Fibroblast of villous mesenchyme (primary cell): ENCODE data around the gene PCBD2. TPM values are rescaled to one million over a fixed set of nuclear protein-coding genes. Genes with fewer than 3 reads are reported as not detected.
"Not testable (repeated sequence)": the region's sequence is repeated elsewhere in the genome, so short reads cannot be mapped to it uniquely, and the experiment has no call there.

Experiments used
- DNase-seq: peaks from one replicate; pipeline ENCODE4 v3.0.0-alpha.2; 2010; ENCODE audit warnings: low read depth
- H3K4me3 ChIP-seq: 2 replicates; pipeline ENCODE4 v1.5.1; 2011; ENCODE audit warnings: low read depth, mild to moderate bottlenecking, low read length
- total RNA-seq: library from RNA; depleted of rRNA; stranded (reverse); fragments of >200 nt; gene quantifications from 2 replicates; pipeline ENCODE4 v1.2.3, GENCODE V29; 2012
- TF ChIP-seq, protein P1 (sequence below): IDR thresholded peaks from 2 replicates; pipeline ENCODE4 v1.5.1; 2012; ENCODE audit warnings: low read depth, mild to moderate bottlenecking, low read length; ENCODE audit not compliant: insufficient read depth

PCBD2 gene
- total RNA-seq, 1 donor, result 4.7 TPM

- TF ChIP-seq, protein P1, sequence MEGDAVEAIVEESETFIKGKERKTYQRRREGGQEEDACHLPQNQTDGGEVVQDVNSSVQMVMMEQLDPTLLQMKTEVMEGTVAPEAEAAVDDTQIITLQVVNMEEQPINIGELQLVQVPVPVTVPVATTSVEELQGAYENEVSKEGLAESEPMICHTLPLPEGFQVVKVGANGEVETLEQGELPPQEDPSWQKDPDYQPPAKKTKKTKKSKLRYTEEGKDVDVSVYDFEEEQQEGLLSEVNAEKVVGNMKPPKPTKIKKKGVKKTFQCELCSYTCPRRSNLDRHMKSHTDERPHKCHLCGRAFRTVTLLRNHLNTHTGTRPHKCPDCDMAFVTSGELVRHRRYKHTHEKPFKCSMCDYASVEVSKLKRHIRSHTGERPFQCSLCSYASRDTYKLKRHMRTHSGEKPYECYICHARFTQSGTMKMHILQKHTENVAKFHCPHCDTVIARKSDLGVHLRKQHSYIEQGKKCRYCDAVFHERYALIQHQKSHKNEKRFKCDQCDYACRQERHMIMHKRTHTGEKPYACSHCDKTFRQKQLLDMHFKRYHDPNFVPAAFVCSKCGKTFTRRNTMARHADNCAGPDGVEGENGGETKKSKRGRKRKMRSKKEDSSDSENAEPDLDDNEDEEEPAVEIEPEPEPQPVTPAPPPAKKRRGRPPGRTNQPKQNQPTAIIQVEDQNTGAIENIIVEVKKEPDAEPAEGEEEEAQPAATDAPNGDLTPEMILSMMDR, result no peak
- DNase-seq, result peak; percentile 94
- H3K4me3 ChIP-seq, result peak overlapping the region; percentile 84
Observed at GRCh38 chr5:134874831-134875655, 29.9 kb upstream of the PCBD2 start.

DNA sequence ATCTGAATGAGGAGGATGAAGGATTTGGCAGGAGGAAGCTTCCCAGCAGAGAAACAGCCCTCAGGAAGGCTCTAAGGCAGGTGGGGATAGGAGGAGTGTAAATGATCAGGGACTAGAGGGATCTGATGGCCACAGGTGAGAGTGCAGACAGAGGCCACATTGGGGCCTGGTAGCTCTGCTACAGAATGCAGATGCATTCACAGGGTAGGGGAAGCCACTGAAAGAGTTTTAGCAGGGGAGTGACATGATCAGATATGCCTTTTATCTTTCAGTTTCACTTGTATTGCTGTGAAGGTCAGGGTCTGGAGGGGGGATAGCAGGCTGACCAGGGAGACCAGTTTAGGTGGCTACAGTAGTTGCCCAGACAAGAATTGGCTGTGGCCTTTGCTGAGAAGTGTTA lies 27.8 kb upstream of the PCBD2 start:
- TF ChIP-seq, protein P1, result no peak
- DNase-seq, result no peak
- no peak overlapping the region for H3K4me3 ChIP-seq

- no peak for DNase-seq
- H3K4me3 ChIP-seq, result no peak overlapping the region
- TF ChIP-seq, protein P1, result no peak
Observed at GRCh38 chr5:134878403-134878802, 26.5 kb upstream of the PCBD2 start.

- TF ChIP-seq, protein P1, result no peak
- no peak overlapping the region for H3K4me3 ChIP-seq
- no peak for DNase-seq
Observed at GRCh38 chr5:134879456-134879855, 25.5 kb upstream of the PCBD2 start.

- not testable (repeated sequence) for DNase-seq, H3K4me3 ChIP-seq
Observed at GRCh38 chr5:134880937-134881336, 24.0 kb upstream of the PCBD2 start.

DNA sequence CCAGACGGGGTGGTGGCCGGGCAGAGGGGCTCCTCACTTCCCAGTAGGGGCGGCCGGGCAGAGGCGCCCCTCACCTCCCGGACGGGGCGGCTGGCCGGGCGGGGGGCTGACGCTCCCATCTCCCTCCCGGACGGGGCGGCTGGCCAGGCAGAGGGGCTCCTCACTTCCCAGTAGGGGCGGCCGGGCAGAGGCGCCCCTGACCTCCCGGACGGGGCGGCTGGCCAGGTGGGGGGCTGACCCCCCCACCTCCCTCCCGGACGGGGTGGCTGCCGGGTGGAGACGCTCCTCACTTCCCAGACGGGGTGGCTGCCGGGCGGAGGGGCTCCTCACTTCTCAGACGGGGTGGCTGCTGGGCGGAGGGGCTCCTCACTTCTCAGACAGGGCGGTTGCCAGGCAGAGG lies 23.2 kb upstream of the PCBD2 start:
- DNase-seq, H3K4me3 ChIP-seq: not testable (repeated sequence)

- no peak overlapping the region for H3K4me3 ChIP-seq
- no peak for DNase-seq
- TF ChIP-seq, protein P1, result no peak
Observed at GRCh38 chr5:134887593-134888159, 17.3 kb upstream of the PCBD2 start.

- TF ChIP-seq, protein P1, result no peak
- no peak for DNase-seq
- H3K4me3 ChIP-seq, result no peak overlapping the region
Observed at GRCh38 chr5:134889335-134889734, 15.6 kb upstream of the PCBD2 start.
